PC-9 (cell line): Measurements from ENCODE around the gene TLX2.

Experiments used
- CTCF ChIP-seq: fragments of 200-600 bp; sonication (generic); conservative IDR thresholded peaks from 2 replicates; pipeline ENCODE4 v1.6.1; 2017; ENCODE audit warnings: mixed run types, antibody characterized with exemption, mild to moderate bottlenecking, moderate library complexity
- EZH2 ChIP-seq: fragments of 200-600 bp; sonication (generic); IDR thresholded peaks from 2 replicates; pipeline ENCODE4 v1.8.0; 2017; ENCODE audit warnings: antibody characterized with exemption, low read depth

- no peak for TF ChIP-seq CTCF
- no peak for TF ChIP-seq EZH2
Measured at GRCh38 chr2:74528600-74529356, 14.5 kb downstream of the TLX2 start.
